ENCODE data around the gene PLP1. TPM values are rescaled to one million over a fixed set of nuclear protein-coding genes. Genes with fewer than 3 reads are reported as not detected.
"Not testable (repeated sequence)": the region's sequence is repeated elsewhere in the genome, so short reads cannot be mapped to it uniquely, and the experiment has no call there.

Gene PLP1
- total and polyA plus RNA-seq, 2 donors (not counting 3 experiments of a cell fraction or from before 2014, with no cell fraction given), result not detected

DNA sequence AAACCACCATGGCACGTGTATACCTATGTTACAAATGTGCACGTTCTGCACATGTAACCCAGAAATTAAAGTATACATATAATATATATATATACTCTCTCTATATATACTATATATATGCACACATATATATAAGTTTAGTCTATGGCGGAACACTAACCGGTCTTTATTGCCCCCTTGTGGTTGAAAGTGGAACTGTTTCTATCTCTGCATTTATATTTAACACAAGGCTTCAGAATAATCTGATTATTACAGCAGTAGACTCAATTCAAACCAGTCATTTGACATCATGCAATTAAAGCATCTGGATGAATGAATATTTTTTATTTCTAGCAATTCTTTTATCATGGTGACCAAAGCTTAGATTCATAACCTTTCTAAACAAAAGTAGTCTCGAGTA, 40.9 kb downstream of the PLP1 start:
- POLR2A ChIA-PET, result no interaction called here
- no peak overlapping the region for H3K4me2 ChIP-seq (ENCODE audit: insufficient read depth, low read length)
- TF ChIP-seq, protein P1, sequence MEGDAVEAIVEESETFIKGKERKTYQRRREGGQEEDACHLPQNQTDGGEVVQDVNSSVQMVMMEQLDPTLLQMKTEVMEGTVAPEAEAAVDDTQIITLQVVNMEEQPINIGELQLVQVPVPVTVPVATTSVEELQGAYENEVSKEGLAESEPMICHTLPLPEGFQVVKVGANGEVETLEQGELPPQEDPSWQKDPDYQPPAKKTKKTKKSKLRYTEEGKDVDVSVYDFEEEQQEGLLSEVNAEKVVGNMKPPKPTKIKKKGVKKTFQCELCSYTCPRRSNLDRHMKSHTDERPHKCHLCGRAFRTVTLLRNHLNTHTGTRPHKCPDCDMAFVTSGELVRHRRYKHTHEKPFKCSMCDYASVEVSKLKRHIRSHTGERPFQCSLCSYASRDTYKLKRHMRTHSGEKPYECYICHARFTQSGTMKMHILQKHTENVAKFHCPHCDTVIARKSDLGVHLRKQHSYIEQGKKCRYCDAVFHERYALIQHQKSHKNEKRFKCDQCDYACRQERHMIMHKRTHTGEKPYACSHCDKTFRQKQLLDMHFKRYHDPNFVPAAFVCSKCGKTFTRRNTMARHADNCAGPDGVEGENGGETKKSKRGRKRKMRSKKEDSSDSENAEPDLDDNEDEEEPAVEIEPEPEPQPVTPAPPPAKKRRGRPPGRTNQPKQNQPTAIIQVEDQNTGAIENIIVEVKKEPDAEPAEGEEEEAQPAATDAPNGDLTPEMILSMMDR (IDR thresholded peaks at IDR 0.05; ENCODE audit: extremely low read depth in 1 of 2, insufficient read depth in 1 of 2, low read depth in 1 of 2, low read length in 2 of 2), result peak in 1 of 2 donors; percentile 18
- no peak for TF ChIP-seq GATA2 (IDR thresholded peaks at IDR 0.05; ENCODE audit: insufficient read depth, insufficient read length, low read depth, low read length)
- no peak overlapping the region for H3K4me3 ChIP-seq (replicated peaks in 1 of 3; ENCODE audit: insufficient read depth in 1 of 3, low read depth in 1 of 3, low read length in 3 of 3)
- H3K27ac ChIP-seq (ENCODE audit: insufficient read depth, low read depth, low read length), result no peak overlapping the region
- DNase-seq (ENCODE audit: low read depth, low spot score) (peak; percentile 53), FAIRE-seq (no peak)
- H3K27me3 ChIP-seq (ENCODE audit: control insufficient read depth in 2 of 2, insufficient read depth in 2 of 2, low read length in 2 of 2), result no peaks in the 10 kb centered on the region
- no peak overlapping the region for H2AFZ ChIP-seq (ENCODE audit: low read depth, low read length)
- H3K36me3 ChIP-seq (ENCODE audit: control insufficient read depth in 2 of 2, extremely low read depth in 1 of 2, insufficient read depth in 2 of 2, low read length in 2 of 2), result no peaks in the 10 kb centered on the region
- H3K79me2 ChIP-seq (ENCODE audit: control insufficient read depth, insufficient read depth, low read length), result no peaks in the 10 kb centered on the region
- BruUV-seq (replicated peaks), result no TSS peak
- H3K9me1 ChIP-seq (replicated peaks; ENCODE audit: control insufficient read depth, extremely low read depth, insufficient read depth, low read length), result no peaks in the 10 kb centered on the region
- no peaks in the 10 kb centered on the region for H3K4me1 ChIP-seq (ENCODE audit: control insufficient read depth, extremely low read depth, insufficient read depth, low read length)
- no peak overlapping the region for H3K9ac ChIP-seq (replicated peaks; ENCODE audit: extremely low read depth, insufficient read depth, low read length)
- CTCF ChIA-PET, result no interaction called here
- H4K20me1 ChIP-seq (replicated peaks; ENCODE audit: control insufficient read depth, extremely low read depth, insufficient read depth, low read length), result no peaks in the 10 kb centered on the region
- no peaks in the 10 kb centered on the region for H3K9me3 ChIP-seq (replicated peaks; ENCODE audit: control insufficient read depth, insufficient read depth, low read length)
- intact Hi-C loops (cut with micrococcal nuclease), result loop anchor here (1.0 kb wide), 3 partner anchors 106 to 284 kb away; no protein-coding TSS in a partner anchor
- dilution Hi-C loops (cut with MboI; ENCODE audit: extremely low pct_ligation_motif_present, low sequenced_read_pairs), result no loop called here

DNA sequence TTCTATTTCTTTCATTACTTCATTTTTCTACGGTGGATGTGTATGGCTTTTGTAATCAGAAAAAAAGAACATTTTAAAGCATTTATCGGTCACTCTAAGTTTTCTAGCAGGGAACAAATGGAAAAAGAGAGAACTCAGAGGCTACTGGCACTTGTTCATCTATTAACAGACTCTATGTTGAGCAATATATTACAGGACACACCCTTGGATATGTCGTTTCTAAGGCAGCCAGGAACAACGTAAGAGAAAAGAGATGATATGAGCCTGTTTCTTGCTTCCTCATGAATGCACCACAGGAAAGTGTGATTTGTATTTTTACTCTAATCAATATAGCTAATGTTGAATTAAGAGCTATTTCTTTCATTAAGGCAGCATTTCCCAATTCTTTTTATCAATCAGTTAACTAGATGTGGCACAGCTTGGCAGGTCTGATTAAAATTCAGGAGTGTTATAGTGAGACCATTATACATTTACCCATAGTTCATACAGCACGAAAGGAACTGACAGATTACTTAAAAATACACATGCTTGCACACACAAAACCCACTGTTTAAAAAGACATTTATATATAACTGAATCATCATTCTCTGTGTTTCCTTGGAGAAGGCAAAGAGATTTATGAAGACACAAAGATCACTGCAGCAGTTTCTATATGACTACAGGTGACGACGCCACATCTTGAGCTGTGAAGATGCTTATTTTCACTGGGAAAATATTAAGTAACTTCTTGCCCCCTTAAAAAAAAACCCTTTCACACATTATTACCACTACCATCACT, 42.4 kb downstream of the PLP1 start:
- ChIA-PET POLR2A (no interaction called here), CTCF (interaction anchor here (0.6 to 1.5 kb wide), 2 partner anchors 109 to 286 kb away, joined by 3 to 6 read pairs; no protein-coding TSS in a partner anchor)
- FAIRE-seq (no peak), DNase-seq (ENCODE audit: low read depth, low spot score) (no peak)
- Histone ChIP-seq H3K36me3 (ENCODE audit: control insufficient read depth in 2 of 2, extremely low read depth in 1 of 2, insufficient read depth in 2 of 2, low read length in 2 of 2) (no peaks in the 10 kb centered on the region), H3K9me3 (replicated peaks; ENCODE audit: control insufficient read depth, insufficient read depth, low read length) (no peaks in the 10 kb centered on the region), H3K4me1 (ENCODE audit: control insufficient read depth, extremely low read depth, insufficient read depth, low read length) (no peaks in the 10 kb centered on the region), H3K79me2 (ENCODE audit: control insufficient read depth, insufficient read depth, low read length) (no peaks in the 10 kb centered on the region), H3K27me3 (ENCODE audit: control insufficient read depth in 2 of 2, insufficient read depth in 2 of 2, low read length in 2 of 2) (no peaks in the 10 kb centered on the region), H4K20me1 (replicated peaks; ENCODE audit: control insufficient read depth, extremely low read depth, insufficient read depth, low read length) (no peaks in the 10 kb centered on the region), H3K9me1 (replicated peaks; ENCODE audit: control insufficient read depth, extremely low read depth, insufficient read depth, low read length) (no peaks in the 10 kb centered on the region), H3K4me3 (replicated peaks in 1 of 3; ENCODE audit: insufficient read depth in 1 of 3, low read depth in 1 of 3, low read length in 3 of 3) (no peak overlapping the region), H3K4me2 (ENCODE audit: insufficient read depth, low read length) (no peak overlapping the region), H3K9ac (replicated peaks; ENCODE audit: extremely low read depth, insufficient read depth, low read length) (no peak overlapping the region), H3K27ac (ENCODE audit: insufficient read depth, low read depth, low read length) (no peak overlapping the region), H2AFZ (ENCODE audit: low read depth, low read length) (no peak overlapping the region)
- no TSS peak for BruUV-seq (replicated peaks)
- intact Hi-C loops (cut with micrococcal nuclease), result no loop called here
- dilution Hi-C loops (cut with MboI; ENCODE audit: extremely low pct_ligation_motif_present, low sequenced_read_pairs), result no loop called here
- no peak for TF ChIP-seq FOS (IDR thresholded peaks at IDR 0.05; ENCODE audit: borderline replicate concordance, insufficient read depth, low read length)
- no peak for TF ChIP-seq GATA2 (IDR thresholded peaks at IDR 0.05; ENCODE audit: insufficient read depth, insufficient read length, low read depth, low read length)
- no peak for TF ChIP-seq MYC (IDR thresholded peaks at IDR 0.05; ENCODE audit: low read depth, low read length)
- TF ChIP-seq POLR2A (IDR thresholded peaks at IDR 0.05; ENCODE audit: low read depth, low read length), result no peak

DNA sequence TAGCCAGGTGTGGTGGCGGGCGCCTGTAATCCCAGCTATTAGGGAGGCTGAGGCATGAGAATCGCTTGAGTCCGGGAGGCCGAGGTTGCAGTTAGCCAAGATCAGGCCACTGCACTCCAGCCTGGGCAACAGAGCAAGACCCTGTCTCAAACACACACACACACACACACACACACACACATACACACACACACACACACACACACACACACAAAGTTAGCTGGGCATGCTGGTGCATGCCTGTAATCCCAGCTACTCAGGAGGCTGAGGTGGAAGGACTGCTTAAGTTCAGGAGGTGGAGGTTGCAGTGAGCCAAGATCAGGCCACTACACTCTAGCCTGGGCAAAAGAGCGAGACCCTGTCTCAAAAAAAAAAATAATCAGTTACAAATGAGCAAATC, 44.2 kb downstream of the PLP1 start:
- H3K79me2 ChIP-seq (ENCODE audit: control insufficient read depth, insufficient read depth, low read length); CTCF ChIA-PET; H3K9me1 ChIP-seq (replicated peaks; ENCODE audit: control insufficient read depth, extremely low read depth, insufficient read depth, low read length); intact Hi-C loops (cut with micrococcal nuclease); H3K27me3 ChIP-seq (ENCODE audit: control insufficient read depth in 2 of 2, insufficient read depth in 2 of 2, low read length in 2 of 2); H3K36me3 ChIP-seq (ENCODE audit: control insufficient read depth in 2 of 2, extremely low read depth in 1 of 2, insufficient read depth in 2 of 2, low read length in 2 of 2); POLR2A ChIA-PET; dilution Hi-C loops (cut with MboI; ENCODE audit: extremely low pct_ligation_motif_present, low sequenced_read_pairs); H3K4me2 ChIP-seq (ENCODE audit: insufficient read depth, low read length); H3K4me1 ChIP-seq (ENCODE audit: control insufficient read depth, extremely low read depth, insufficient read depth, low read length); H3K4me3 ChIP-seq (replicated peaks in 1 of 3; ENCODE audit: insufficient read depth in 1 of 3, low read depth in 1 of 3, low read length in 3 of 3); H3K9me3 ChIP-seq (replicated peaks; ENCODE audit: control insufficient read depth, insufficient read depth, low read length); BruUV-seq (replicated peaks); H3K27ac ChIP-seq (ENCODE audit: insufficient read depth, low read depth, low read length); DNase-seq (ENCODE audit: low read depth, low spot score); FAIRE-seq; H3K9ac ChIP-seq (replicated peaks; ENCODE audit: extremely low read depth, insufficient read depth, low read length); H4K20me1 ChIP-seq (replicated peaks; ENCODE audit: control insufficient read depth, extremely low read depth, insufficient read depth, low read length); H2AFZ ChIP-seq (ENCODE audit: low read depth, low read length): not testable (repeated sequence)

Data from endothelial cell of umbilical vein (primary cell).